Vagina (tissue), 2 donors: ENCODE results near the gene FN1. TPM values are rescaled to one million over a fixed set of nuclear protein-coding genes. Genes with fewer than 3 reads are reported as not detected.

ENCODE experiments used
- DNase-seq, 2 donors: peaks; one replicate each; pipeline ENCODE4 v3.0.0-alpha.2; 2017; ENCODE audit errors: extremely low spot score in 2 of 2
- H3K27ac ChIP-seq: fragments of 200-600 bp; sonication (generic); one replicate; pipeline ENCODE4 v1.5.1; 2019
- H3K27me3 ChIP-seq: fragments of 200-600 bp; sonication (generic); one replicate; pipeline ENCODE4 v1.5.1; 2019
- H3K36me3 ChIP-seq, 2 donors: fragments of 200-600 bp; sonication (generic); one replicate each; pipeline ENCODE4 v1.5.1; 2017 to 2019
- H3K4me1 ChIP-seq: fragments of 200-600 bp; sonication (generic); one replicate; pipeline ENCODE4 v1.5.1; 2019
- H3K4me3 ChIP-seq, 2 donors: fragments of 200-600 bp; sonication (generic); 1 replicate in 1 of 2; 2 replicates in 1 of 2; pipeline ENCODE4 v1.5.1; 2016 to 2019
- H3K9me3 ChIP-seq: fragments of 200-600 bp; sonication (generic); one replicate; pipeline ENCODE4 v1.5.1; 2019
- POLR2A ChIP-seq, 2 donors: fragments of 450-650 bp; IDR thresholded peaks; one replicate each; pipeline ENCODE4 v1.6.1; 2017; ENCODE audit warnings: antibody characterized with exemption in 2 of 2, mild to moderate bottlenecking in 2 of 2, moderate library complexity in 2 of 2
- POLR2AphosphoS5 ChIP-seq, 2 donors: sonication (generic); formaldehyde crosslinking; IDR thresholded peaks; one replicate each; pipeline ENCODE4 v1.9.0; 2017; ENCODE audit warnings: antibody characterized with exemption in 2 of 2, mild to moderate bottlenecking in 2 of 2, low read depth in 1 of 2; ENCODE audit not compliant: insufficient read depth in 1 of 2
- intact Hi-C: fragments of 100-400 bp; cut with DNase I; formaldehyde crosslinking; loops from one replicate; pipeline ENCODE4 v1.15.1; 2023
- total RNA-seq: library from RNA; depleted of rRNA; stranded (reverse); fragments of >200 nt; gene quantifications from one replicate; pipeline ENCODE4 v1.2.3, GENCODE V29; 2016
- TF ChIP-seq, protein P1 (sequence below), 3 experiments: fragments of 450-650 bp in 2 of 3; fragments of 200-600 bp in 1 of 3; sonication (generic) in 1 of 3; IDR thresholded peaks; one replicate each; pipeline ENCODE4 v1.5.1; 2017 to 2019; ENCODE audit warnings: antibody characterized with exemption in 3 of 3, mild to moderate bottlenecking in 2 of 3, moderate library complexity in 2 of 3

The FN1 gene
- total RNA-seq, 1 donor from 2014 or later = 292 TPM

DNA sequence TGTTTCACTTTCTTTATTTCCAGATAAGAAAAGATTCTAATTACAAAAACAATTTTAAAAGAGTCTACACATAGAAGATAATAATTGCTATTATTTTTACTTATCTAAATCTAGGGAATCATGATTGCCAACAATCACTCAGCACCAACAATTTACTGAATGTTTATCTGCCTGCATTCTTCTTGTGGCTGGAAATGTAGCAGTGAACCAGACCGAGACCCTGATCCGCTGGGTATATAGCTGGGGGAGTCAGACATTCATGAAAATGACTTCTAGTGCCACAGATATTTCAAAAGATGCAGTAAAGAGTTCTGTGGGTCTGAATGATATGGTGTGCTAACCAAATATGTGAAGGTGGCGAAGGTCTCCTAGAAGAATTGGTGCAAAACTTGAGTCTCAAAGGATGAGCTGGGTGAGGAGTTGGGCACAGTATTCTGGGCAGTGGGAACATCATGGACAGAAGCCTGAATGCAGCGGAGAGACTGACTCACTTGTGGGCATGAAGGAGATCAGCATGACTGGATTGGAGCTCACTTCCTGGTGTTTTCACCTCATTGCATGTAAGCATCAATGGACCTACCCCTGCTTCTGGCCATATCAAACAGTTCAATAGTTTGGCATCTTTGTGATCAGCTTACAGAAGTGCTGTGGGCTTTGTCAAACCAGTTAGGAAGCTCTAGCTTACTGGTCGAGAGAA lies 26.1 kb upstream of the FN1 start:
- Histone ChIP-seq H3K27me3 (no peaks in the 10 kb centered on the region), H3K4me1 (no peaks in the 10 kb centered on the region), H3K27ac (no peak overlapping the region), H3K36me3 (no peaks in the 10 kb centered on the region), H3K4me3 (no peak overlapping the region), H3K9me3 (no peaks in the 10 kb centered on the region)
- no peak for DNase-seq
- TF ChIP-seq POLR2AphosphoS5 (IDR thresholded peaks at IDR 0.05; ENCODE audit: insufficient read depth in 1 of 2, low read depth in 1 of 2) = no peak
- TF ChIP-seq, protein P1, sequence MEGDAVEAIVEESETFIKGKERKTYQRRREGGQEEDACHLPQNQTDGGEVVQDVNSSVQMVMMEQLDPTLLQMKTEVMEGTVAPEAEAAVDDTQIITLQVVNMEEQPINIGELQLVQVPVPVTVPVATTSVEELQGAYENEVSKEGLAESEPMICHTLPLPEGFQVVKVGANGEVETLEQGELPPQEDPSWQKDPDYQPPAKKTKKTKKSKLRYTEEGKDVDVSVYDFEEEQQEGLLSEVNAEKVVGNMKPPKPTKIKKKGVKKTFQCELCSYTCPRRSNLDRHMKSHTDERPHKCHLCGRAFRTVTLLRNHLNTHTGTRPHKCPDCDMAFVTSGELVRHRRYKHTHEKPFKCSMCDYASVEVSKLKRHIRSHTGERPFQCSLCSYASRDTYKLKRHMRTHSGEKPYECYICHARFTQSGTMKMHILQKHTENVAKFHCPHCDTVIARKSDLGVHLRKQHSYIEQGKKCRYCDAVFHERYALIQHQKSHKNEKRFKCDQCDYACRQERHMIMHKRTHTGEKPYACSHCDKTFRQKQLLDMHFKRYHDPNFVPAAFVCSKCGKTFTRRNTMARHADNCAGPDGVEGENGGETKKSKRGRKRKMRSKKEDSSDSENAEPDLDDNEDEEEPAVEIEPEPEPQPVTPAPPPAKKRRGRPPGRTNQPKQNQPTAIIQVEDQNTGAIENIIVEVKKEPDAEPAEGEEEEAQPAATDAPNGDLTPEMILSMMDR (IDR thresholded peaks at IDR 0.05) = no peak
- TF ChIP-seq POLR2A (IDR thresholded peaks at IDR 0.05) = no peak
- intact Hi-C loops = no loop called here

DNA sequence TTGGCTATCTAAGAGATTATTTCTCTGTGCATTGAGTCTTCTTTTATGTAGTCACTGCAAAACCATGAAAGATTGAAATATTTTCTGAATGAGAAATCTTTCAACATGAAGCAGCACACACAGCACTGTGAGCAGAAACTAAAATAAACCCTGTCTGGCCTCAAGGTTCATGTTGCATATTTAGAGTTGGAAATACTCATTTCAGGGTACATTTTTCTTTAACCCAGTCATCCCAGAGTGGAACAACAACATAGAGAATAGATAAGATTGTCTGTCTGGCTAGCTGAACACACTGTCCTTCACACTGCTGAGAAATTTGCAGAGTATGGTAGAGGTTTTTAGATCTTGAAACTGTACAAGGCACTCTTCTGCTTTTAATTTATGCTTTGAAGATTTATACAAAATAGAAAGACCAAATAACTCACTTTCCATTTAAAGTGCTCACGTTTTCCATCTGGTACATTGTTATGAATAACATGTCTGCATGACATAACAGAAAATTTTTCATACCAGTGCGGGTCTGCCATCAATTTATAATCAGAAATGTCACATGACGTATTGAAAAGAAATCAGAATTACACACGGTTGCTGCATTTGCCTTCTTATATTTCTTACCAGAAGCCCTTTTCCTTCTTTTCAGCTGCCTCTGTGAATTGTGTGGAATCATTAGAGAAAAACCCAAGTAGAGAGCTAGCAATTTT lies 25.0 kb upstream of the FN1 start:
- H3K27me3 ChIP-seq = no peaks in the 10 kb centered on the region
- H3K4me3 ChIP-seq = no peak overlapping the region
- H3K9me3 ChIP-seq = no peaks in the 10 kb centered on the region
- no peaks in the 10 kb centered on the region for H3K4me1 ChIP-seq
- intact Hi-C loops = no loop called here
- DNase-seq = no peak
- no peaks in the 10 kb centered on the region for H3K36me3 ChIP-seq
- no peak overlapping the region for H3K27ac ChIP-seq
- TF ChIP-seq POLR2AphosphoS5 (IDR thresholded peaks at IDR 0.05; ENCODE audit: insufficient read depth in 1 of 2, low read depth in 1 of 2) (no peak), POLR2A (IDR thresholded peaks at IDR 0.05) (no peak)
- TF ChIP-seq, protein P1 (IDR thresholded peaks at IDR 0.05) = no peak

DNA sequence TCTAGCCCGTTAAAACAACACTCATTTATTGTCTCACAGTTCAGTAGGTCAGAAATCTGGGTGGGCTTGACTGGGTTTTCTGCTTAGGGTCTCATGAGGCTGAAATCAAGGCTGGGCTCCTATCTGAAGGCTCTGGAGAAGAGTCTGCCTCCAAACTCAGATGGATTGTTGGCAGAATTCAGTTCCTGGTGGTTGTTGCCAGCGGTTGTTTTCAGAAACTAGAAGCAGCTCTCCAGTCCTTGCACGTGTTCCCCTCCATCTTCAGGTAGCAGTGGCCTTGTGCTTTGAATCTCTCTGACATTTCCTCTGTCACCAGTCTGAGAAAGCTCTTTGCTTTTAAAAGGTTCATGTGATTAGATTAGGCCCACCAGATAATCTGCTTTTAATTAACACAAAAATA lies 20.1 kb upstream of the FN1 start:
- H3K27me3 ChIP-seq = no peaks in the 10 kb centered on the region
- no peak for DNase-seq
- no peak overlapping the region for H3K4me3 ChIP-seq
- H3K27ac ChIP-seq = no peak overlapping the region
- H3K9me3 ChIP-seq = no peaks in the 10 kb centered on the region
- TF ChIP-seq, protein P1 (IDR thresholded peaks at IDR 0.05) = no peak
- no peak for TF ChIP-seq POLR2A (IDR thresholded peaks at IDR 0.05)
- TF ChIP-seq POLR2AphosphoS5 (IDR thresholded peaks at IDR 0.05; ENCODE audit: insufficient read depth in 1 of 2, low read depth in 1 of 2) = no peak
- H3K36me3 ChIP-seq = no peaks in the 10 kb centered on the region
- intact Hi-C loops = loop anchor here (10.0 kb wide), 1 partner anchor 459 kb away; no protein-coding TSS in a partner anchor
- H3K4me1 ChIP-seq = no peaks in the 10 kb centered on the region

DNA sequence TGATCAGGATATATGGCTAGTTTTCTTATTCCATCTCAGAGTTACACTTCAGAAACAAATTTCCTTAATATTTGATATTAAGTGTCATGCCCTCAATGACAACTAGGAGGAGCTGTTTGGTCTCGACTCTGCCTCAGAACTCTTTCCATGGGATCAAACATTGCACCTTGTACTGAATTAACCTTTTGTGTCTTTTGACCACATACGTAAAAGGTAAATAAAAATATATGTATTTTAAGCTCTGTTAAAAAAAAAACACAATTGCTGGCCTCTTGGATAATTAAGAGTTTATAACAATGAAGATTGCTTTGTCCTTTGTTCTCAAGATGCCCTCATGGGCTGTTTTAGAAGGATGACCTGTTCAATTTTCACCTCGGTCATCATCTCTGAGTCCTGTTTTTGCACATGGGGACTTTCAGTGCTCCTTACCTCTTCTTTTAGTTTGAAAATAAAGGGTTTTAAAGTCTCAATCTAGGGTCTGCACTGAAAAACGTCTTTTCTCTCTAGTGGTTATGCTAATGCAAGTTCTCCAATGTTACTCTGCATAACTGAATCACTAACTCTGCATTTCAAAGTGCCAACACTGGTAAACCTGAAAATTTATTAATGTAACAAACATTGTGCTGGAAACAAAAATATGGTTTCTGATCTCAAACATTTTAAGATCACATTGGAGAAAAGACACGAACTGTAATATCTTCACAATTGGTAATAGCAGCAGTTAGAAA lies 18.8 kb upstream of the FN1 start:
- no peaks in the 10 kb centered on the region for H3K9me3 ChIP-seq
- no peaks in the 10 kb centered on the region for H3K36me3 ChIP-seq
- no peak overlapping the region for H3K4me3 ChIP-seq
- intact Hi-C loops = loop anchor here (10.0 kb wide), 1 partner anchor 460 kb away; no protein-coding TSS in a partner anchor
- H3K4me1 ChIP-seq = no peaks in the 10 kb centered on the region
- TF ChIP-seq, protein P1 (IDR thresholded peaks at IDR 0.05) = peak; percentile 44 to 77 (median 70)
- TF ChIP-seq POLR2AphosphoS5 (IDR thresholded peaks at IDR 0.05; ENCODE audit: insufficient read depth in 1 of 2, low read depth in 1 of 2) = no peak
- H3K27ac ChIP-seq = no peak overlapping the region
- no peak for DNase-seq
- no peaks in the 10 kb centered on the region for H3K27me3 ChIP-seq
